ENCODE results near the gene DUOX2.

GRCh38 chr15:45117308-45118130, 3.5 kb upstream of the DUOX2 start:
- TF ChIP-seq, protein P1, sequence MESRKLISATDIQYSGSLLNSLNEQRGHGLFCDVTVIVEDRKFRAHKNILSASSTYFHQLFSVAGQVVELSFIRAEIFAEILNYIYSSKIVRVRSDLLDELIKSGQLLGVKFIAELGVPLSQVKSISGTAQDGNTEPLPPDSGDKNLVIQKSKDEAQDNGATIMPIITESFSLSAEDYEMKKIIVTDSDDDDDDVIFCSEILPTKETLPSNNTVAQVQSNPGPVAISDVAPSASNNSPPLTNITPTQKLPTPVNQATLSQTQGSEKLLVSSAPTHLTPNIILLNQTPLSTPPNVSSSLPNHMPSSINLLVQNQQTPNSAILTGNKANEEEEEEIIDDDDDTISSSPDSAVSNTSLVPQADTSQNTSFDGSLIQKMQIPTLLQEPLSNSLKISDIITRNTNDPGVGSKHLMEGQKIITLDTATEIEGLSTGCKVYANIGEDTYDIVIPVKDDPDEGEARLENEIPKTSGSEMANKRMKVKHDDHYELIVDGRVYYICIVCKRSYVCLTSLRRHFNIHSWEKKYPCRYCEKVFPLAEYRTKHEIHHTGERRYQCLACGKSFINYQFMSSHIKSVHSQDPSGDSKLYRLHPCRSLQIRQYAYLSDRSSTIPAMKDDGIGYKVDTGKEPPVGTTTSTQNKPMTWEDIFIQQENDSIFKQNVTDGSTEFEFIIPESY (IDR thresholded peaks at IDR 0.05) = no peak
- TF ChIP-seq RAD21 (IDR thresholded peaks at IDR 0.05) = no peak
- no peak for TF ChIP-seq CTCF (IDR thresholded peaks at IDR 0.05; ENCODE audit: low read depth, low read length, missing input control)
- TF ChIP-seq YY1 (IDR thresholded peaks at IDR 0.05) = no peak
